Measurements from ENCODE around the gene BCAM. TPM values are rescaled to one million over a fixed set of nuclear protein-coding genes. Genes with fewer than 3 reads are reported as not detected.
"Not testable (repeated sequence)": the region's sequence is repeated elsewhere in the genome, so short reads cannot be mapped to it uniquely, and the experiment has no call there.

Gene BCAM
- total RNA-seq, 2 donors from 2014 or later = 0.31 TPM; not detected in 1

DNA sequence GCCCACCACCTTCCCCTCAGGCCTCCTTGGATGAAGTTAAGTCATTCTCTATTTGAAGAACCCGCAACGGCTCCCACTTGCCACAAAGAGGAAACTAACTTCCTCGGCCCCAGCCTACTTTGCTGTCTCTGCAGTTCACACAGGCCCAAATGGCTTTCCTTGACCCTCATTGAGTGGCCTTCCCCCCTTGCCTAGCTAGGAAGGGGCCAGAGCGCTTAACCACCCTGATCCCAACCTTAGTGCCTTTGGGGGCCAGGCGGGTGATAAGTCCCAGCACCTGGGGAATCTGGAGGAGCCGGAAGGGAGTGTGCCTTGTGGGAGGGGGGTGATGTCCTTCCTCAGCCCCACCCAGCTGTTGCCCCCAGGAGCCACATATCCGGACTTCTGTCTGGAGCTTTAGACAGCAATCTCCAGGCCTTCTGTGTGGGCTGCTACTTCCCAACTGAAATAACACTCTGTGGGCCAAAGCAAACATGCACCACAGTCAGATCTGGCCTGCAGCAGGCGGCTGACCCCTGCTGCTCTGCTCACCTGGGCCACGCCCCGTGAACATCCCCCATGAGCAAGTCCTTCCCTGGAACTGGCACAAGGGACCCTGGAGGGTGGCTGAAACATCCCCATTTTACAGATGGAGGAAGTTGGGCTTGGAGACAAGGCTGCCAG lies 47.6 kb downstream of the BCAM start:
- H3K9me3 Mint-ChIP-seq = no peaks in the 10 kb centered on the region
- no peak for ATAC-seq

DNA sequence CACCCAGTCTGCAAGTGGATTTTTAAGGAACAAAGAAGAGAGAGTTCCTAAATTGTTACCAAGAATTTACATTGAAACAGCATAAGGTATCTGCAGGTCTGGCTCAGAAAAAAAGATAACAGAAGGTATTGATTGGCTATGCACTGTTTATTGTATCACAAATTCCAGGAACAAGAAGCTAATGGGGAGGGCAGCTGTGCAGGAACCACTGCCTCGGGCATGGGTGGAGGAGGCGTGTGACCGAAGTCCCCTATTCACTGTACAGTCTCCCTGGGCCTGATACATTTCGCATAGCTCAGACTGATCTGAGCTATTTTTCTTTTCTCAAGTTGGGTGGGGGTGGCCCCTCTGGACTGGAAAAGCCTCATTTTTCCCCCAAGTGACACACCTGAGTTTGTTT lies 48.9 kb downstream of the BCAM start:
- DNase-seq (ENCODE audit: low spot score in 2 of 2) (no peak), ATAC-seq (no peak)
- Mint-ChIP-seq H3K36me3 (no peaks in the 10 kb centered on the region), H3K9me3 (no peaks in the 10 kb centered on the region), H3K27ac (no peak overlapping the region)

More for the DNA sequence above, 47.6 kb downstream of the BCAM start:
- Mint-ChIP-seq H3K36me3 (no peaks in the 10 kb centered on the region), H3K27ac (no peak overlapping the region)
- no peak for DNase-seq (ENCODE audit: low spot score in 2 of 2)

DNA sequence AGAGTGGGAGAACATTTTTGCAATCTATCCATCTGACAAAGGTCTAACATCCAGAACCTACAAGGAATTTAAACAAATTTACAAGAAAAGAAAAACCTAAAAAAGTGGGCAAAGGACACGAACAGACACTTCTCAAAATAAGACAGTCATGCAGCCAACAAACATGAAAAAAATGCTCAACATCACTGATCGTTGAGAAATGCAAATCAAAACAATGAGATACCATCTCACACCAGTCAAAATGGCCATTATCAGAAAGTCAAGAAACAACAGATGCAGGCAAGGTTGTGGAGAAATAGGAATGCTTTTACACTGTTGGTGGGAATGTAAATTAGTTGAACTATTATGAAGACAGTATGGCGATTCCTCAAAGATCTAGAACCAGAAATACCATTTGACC lies 52.7 kb downstream of the BCAM start:
- not testable (repeated sequence) for H3K36me3 Mint-ChIP-seq; H3K9me3 Mint-ChIP-seq; H3K27ac Mint-ChIP-seq; DNase-seq (ENCODE audit: low spot score in 2 of 2); ATAC-seq

DNA sequence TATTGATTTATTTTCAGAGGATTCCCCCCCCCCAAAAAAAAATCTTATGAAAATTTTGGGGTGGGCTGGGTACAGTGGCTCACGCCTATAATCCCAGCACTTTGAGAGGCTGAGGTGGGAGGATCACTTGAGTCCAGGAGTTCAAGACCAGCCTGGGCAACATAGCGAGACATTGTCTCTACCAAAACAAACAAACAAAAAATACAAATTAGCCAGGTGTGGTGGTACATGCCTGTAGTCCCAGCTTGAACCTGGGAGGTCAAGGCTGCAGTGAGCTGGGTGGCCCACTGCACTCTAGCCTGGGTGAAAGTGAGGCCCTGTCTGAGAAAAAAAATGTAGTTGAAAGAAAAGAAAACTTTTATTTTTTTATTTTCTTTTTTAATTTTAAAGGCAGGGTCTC lies 55.1 kb downstream of the BCAM start:
- H3K27ac Mint-ChIP-seq = no peak overlapping the region
- H3K36me3 Mint-ChIP-seq = no peaks in the 10 kb centered on the region
- no peaks in the 10 kb centered on the region for H3K9me3 Mint-ChIP-seq
- ATAC-seq (no peak), DNase-seq (ENCODE audit: low spot score in 2 of 2) (no peak)

DNA sequence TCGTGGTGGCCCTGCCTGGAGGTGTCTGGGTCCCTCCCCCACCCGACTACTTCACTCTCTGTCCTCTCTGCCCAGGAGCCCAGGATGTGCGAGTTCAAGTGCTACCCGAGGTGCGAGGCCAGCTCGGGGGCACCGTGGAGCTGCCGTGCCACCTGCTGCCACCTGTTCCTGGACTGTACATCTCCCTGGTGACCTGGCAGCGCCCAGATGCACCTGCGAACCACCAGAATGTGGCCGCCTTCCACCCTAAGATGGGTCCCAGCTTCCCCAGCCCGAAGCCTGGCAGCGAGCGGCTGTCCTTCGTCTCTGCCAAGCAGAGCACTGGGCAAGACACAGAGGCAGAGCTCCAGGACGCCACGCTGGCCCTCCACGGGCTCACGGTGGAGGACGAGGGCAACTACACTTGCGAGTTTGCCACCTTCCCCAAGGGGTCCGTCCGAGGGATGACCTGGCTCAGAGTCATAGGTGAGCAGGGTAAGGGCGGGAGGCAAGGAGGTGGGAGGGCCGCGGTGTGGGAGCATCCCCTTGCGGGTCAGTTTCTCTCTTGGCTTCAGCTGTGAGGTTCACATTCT lies 56.4 kb downstream of the BCAM start:
- ATAC-seq = no peak
- Mint-ChIP-seq H3K36me3 (no peaks in the 10 kb centered on the region), H3K27ac (peak overlapping the region in 1 of 2 donors; percentile 3), H3K9me3 (no peaks in the 10 kb centered on the region)
- DNase-seq (ENCODE audit: low spot score in 2 of 2) = no peak

DNA sequence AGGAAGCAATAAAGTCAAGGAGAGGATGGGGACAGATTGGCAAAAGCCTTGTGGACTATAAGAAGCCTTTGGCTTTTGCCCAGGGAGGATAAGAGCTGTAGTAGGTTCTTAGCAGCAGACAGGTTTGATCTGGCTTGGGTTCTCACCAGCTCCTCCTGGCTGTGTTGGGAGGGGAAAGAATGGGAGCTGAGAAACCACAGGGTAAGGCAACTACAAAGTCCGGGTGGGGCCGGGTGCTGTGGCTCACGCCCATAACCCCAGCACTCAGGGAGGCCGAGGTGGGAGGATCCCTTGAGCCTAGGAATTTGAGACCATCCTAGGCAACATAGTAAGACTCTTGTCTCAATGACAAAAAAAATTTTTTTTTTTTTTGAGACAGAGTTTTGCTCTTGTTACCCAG lies 57.8 kb downstream of the BCAM start:
- Mint-ChIP-seq H3K9me3 (no peaks in the 10 kb centered on the region), H3K36me3 (no peaks in the 10 kb centered on the region), H3K27ac (peak overlapping the region in 1 of 2 donors; percentile 44)
- DNase-seq (ENCODE audit: low spot score in 2 of 2) = no peak
- no peak for ATAC-seq

DNA sequence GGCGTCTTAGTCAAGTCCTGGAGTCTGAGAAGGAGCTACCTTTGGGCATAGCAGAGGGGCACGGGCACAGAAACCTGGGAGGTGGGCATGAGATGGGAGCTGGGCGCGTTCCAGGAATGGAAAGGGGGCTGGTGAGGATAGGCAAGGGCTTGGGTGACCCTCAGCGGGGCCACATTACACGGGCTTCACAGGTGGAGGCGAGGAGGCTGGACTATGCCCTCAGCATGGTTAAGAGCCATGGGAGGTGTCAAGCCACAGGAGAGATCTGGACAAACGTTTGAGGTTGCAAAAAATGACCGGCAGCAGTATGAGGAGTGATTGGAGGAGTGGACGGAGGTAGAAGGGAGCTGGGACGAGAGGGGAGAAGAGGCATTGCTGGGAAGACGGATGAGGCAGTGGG lies 58.7 kb downstream of the BCAM start:
- Mint-ChIP-seq H3K27ac (no peak overlapping the region), H3K36me3 (no peaks in the 10 kb centered on the region), H3K9me3 (no peaks in the 10 kb centered on the region)
- ATAC-seq = no peak
- no peak for DNase-seq (ENCODE audit: low spot score in 2 of 2)

DNA sequence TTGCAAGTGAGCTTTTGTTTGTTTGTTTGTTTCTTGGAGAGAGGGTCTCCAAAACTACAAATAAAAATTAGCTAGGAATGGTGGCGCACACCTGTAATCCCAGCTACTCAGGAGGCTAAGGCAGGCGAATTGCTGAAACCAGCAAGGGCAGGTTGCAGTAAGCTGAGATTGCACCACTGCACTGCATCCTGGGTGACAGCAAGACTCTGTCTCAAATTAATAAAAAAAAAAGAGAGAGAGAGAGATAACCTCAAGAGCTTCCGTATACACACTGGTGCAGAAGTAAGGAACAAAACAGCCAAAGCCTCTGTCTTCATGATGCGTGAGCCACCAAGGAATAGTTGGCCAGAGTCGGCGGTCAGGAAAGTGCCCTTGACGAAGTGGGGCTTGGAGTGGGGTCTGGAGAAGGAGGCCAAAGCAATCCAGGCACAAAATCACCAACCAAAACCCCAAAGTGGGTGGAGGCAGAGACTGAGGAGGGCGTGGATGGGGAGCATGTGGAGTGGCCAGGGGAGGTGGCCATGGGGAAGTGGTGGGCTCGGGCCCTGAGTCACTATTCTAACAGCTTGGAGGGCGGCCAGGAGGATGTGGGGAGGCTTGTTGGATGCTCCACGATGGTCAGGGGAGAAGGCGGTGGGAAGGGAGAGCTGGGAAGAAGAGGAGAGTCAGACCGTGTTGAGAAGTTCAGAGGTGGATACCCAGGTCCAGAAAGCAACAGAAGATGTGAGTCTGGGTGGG lies 61.0 kb downstream of the BCAM start:
- Mint-ChIP-seq H3K27ac (peak overlapping the region in 1 of 2 donors; percentile 24), H3K36me3 (no peaks in the 10 kb centered on the region), H3K9me3 (no peaks in the 10 kb centered on the region)
- ATAC-seq = no peak
- no peak for DNase-seq (ENCODE audit: low spot score in 2 of 2)

Other genes with a start within 250 kb of the BCAM start
- not detected for gene IGSF23, start 195.5 kb upstream of the BCAM start, total RNA-seq
- 10 to 100 TPM; 18.2 to 23.4 TPM for gene PVR, start 165.2 kb upstream of the BCAM start, total RNA-seq
- 1 to 10 TPM; 2.2 to 2.5 TPM for gene CEACAM19, start 137.6 kb upstream of the BCAM start, total RNA-seq
- gene CEACAM16, start 110.0 kb upstream of the BCAM start, total RNA-seq = not detected
- gene BCL3, start 60.4 kb upstream of the BCAM start, total RNA-seq = 100 to 1,000 TPM in 1 of 2 donors, 10 to 100 TPM in 1; 83.8 to 124 TPM
- not detected for gene CBLC, start 31.2 kb upstream of the BCAM start, total RNA-seq
- gene NECTIN2, start 37.2 kb downstream of the BCAM start, total RNA-seq = under 1 TPM; 0.89 to 0.98 TPM
- gene TOMM40, start 82.2 kb downstream of the BCAM start, total RNA-seq = 100 to 1,000 TPM in 1 of 2 donors, 10 to 100 TPM in 1; 38.2 to 120 TPM
- gene APOE, start 96.7 kb downstream of the BCAM start, total RNA-seq = 1 to 10 TPM in 1 of 2 donors, under 1 TPM in 1; 0.80 to 2.9 TPM
- gene APOC1, start 105.5 kb downstream of the BCAM start, total RNA-seq = under 1 TPM in 1 of 2 donors, not detected in 1; 0.61 TPM
- not detected for gene APOC4, start 133.1 kb downstream of the BCAM start, total RNA-seq
- not detected for gene APOC2, start 136.9 kb downstream of the BCAM start, total RNA-seq
- gene CLPTM1, start 146.3 kb downstream of the BCAM start, total RNA-seq = 10 to 100 TPM; 54.0 to 58.5 TPM
- 10 to 100 TPM; 31.7 to 56.5 TPM for gene RELB, start 192.4 kb downstream of the BCAM start, total RNA-seq
- gene CLASRP, start 229.9 kb downstream of the BCAM start, total RNA-seq = 100 to 1,000 TPM; 115 to 133 TPM